ENCODE measurements around the gene TRDN. TPM values are rescaled to one million over a fixed set of nuclear protein-coding genes. Genes with fewer than 3 reads are reported as not detected.

Gene TRDN
- total RNA-seq, 1 donor from 2014 or later: not detected

DNA sequence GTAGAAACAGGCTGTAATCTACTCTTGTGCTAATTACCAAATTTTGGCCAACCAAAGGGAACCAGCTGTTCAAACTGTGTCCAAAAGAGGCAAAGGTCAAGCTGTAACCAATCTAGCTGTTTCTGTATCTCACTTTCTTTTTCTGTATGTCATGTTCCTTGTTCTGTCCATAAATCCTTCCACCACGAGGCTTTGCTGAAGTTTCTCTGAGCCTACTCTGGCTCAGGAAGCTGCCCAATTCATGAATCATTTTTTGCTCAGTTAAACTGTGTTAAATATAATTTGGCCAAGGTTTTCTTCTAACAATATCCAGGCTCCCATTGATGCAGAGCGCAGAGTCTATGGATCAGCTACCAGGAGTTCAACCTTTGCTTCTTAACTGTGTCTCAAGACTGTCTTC lies 272.8 kb downstream of the TRDN start:
- H3K4me3 ChIP-seq (ENCODE audit: low read depth, low read length): no peak overlapping the region
- no peaks in the 10 kb centered on the region for H3K36me3 ChIP-seq (ENCODE audit: control insufficient read depth, insufficient read depth, low read length)
- TF ChIP-seq, protein P1, sequence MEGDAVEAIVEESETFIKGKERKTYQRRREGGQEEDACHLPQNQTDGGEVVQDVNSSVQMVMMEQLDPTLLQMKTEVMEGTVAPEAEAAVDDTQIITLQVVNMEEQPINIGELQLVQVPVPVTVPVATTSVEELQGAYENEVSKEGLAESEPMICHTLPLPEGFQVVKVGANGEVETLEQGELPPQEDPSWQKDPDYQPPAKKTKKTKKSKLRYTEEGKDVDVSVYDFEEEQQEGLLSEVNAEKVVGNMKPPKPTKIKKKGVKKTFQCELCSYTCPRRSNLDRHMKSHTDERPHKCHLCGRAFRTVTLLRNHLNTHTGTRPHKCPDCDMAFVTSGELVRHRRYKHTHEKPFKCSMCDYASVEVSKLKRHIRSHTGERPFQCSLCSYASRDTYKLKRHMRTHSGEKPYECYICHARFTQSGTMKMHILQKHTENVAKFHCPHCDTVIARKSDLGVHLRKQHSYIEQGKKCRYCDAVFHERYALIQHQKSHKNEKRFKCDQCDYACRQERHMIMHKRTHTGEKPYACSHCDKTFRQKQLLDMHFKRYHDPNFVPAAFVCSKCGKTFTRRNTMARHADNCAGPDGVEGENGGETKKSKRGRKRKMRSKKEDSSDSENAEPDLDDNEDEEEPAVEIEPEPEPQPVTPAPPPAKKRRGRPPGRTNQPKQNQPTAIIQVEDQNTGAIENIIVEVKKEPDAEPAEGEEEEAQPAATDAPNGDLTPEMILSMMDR (IDR thresholded peaks at IDR 0.05; ENCODE audit: insufficient read depth, low read length, poor library complexity, severe bottlenecking): no peak
- no peaks in the 10 kb centered on the region for H3K27me3 ChIP-seq (ENCODE audit: control insufficient read depth, insufficient read depth, low read length)
- no peak for DNase-seq (ENCODE audit: low read depth)

DNA sequence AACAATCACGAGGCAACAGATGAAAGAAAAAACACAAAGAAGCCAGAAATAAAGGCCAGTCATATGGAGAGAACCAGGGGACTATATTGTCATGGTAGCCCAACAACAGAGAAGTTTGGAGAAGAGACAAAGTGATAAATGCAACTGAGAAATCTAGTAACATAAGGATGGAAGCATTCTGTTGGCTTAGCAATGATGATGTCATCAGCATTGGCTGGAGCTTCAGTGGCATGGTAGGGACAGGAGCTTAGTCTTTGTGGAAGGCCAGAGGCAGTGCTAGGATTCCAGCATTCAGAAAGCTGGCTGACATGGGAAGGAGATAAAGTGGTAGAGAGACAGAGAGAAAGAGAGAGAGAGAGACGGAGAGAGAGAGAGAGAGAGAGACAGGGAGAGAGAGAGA lies 276.4 kb downstream of the TRDN start:
- TF ChIP-seq, protein P1 (IDR thresholded peaks at IDR 0.05; ENCODE audit: insufficient read depth, low read length, poor library complexity, severe bottlenecking): no peak
- H3K4me3 ChIP-seq (ENCODE audit: low read depth, low read length): no peak overlapping the region
- no peaks in the 10 kb centered on the region for H3K27me3 ChIP-seq (ENCODE audit: control insufficient read depth, insufficient read depth, low read length)
- DNase-seq (ENCODE audit: low read depth): no peak
- no peaks in the 10 kb centered on the region for H3K36me3 ChIP-seq (ENCODE audit: control insufficient read depth, insufficient read depth, low read length)

DNA sequence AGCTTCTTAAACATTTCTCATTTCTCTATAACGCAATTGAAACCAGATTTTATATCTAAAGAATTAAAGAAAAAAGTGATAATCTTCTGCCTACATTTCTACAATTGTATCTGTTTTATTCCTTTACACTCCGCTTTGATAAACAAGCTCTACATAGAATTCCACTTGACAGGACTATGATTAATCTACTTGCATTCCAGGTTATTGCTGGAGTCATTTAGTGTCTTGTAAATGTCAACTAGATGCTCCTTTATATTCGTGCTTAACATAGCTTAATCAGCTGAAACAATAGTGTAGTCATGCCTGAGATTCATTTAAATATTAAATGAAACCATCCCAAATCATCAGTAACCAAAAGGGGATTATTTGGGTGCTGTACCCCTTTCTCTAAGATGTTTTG lies 284.0 kb downstream of the TRDN start:
- TF ChIP-seq, protein P1 (IDR thresholded peaks at IDR 0.05; ENCODE audit: insufficient read depth, low read length, poor library complexity, severe bottlenecking): no peak

DNA sequence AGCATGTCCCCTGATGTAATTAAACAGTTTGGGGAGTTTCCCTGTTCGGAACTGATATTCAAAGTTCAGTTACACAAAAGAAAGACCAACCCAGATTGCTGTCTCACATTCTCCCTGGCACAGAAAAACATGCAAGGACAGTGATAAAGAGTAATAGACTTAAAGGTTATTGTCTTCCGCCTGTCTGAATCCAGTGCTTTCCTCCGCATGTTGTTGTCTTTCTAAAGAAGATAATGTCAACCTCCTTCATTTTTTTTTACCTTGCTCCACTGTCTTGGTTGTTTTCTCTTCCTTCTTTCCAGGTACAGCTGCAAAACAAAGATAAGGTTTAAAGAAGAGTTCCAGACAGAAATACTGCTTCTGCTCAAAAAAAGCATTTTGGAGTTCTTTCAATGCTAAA lies 284.5 kb downstream of the TRDN start:
- TF ChIP-seq, protein P1 (IDR thresholded peaks at IDR 0.05; ENCODE audit: insufficient read depth, low read length, poor library complexity, severe bottlenecking): no peak
- DNase-seq (ENCODE audit: low read depth): no peak
- no peaks in the 10 kb centered on the region for H3K27me3 ChIP-seq (ENCODE audit: control insufficient read depth, insufficient read depth, low read length)
- H3K4me3 ChIP-seq (ENCODE audit: low read depth, low read length): no peak overlapping the region
- H3K36me3 ChIP-seq (ENCODE audit: control insufficient read depth, insufficient read depth, low read length): no peaks in the 10 kb centered on the region

More for the DNA sequence above, 284.0 kb downstream of the TRDN start:
- Histone ChIP-seq H3K36me3 (ENCODE audit: control insufficient read depth, insufficient read depth, low read length) (no peaks in the 10 kb centered on the region), H3K27me3 (ENCODE audit: control insufficient read depth, insufficient read depth, low read length) (no peaks in the 10 kb centered on the region), H3K4me3 (ENCODE audit: low read depth, low read length) (no peak overlapping the region)
- no peak for DNase-seq (ENCODE audit: low read depth)

DNA sequence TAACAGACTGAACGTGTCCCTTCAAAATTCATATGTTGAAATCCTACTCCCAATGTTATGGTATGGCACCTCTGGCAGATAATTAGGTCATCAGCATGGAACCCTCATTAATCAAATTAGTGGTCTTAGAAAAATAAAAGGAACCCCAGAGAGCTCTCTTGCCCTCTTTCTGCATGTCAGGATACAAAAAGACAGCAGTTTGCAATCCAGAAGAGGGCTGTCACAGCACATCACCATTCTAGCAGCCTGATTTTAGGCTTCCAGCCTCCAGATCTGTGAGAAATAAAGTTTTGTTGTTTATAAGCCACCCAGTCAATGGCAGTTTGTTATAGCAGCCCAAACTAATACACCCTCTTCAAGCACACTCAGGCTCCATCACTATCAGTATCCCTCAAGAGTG lies 292.9 kb downstream of the TRDN start:
- no peaks in the 10 kb centered on the region for H3K27me3 ChIP-seq (ENCODE audit: control insufficient read depth, insufficient read depth, low read length)
- no peak overlapping the region for H3K4me3 ChIP-seq (ENCODE audit: low read depth, low read length)
- no peak for DNase-seq (ENCODE audit: low read depth)
- TF ChIP-seq, protein P1 (IDR thresholded peaks at IDR 0.05; ENCODE audit: insufficient read depth, low read length, poor library complexity, severe bottlenecking): no peak
- H3K36me3 ChIP-seq (ENCODE audit: control insufficient read depth, insufficient read depth, low read length): no peaks in the 10 kb centered on the region

DNA sequence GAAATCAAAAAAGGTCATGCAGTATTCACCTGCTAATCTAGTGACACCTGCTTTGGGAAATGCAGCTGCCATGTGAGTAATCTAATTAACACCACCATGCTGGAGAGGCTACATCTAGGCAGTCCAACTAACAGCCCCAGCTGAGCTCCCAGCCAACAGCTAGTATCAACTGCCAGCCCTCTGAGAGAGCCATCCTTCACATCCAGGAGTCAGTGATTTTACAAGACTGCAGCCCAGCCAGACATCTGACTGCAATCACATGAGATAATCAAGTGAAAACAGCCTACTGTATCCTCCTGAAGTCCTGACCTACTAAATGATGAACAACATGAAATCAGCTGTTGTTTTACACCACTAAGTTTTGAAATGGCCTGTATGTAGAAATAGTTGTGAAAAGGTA lies 298.4 kb downstream of the TRDN start:
- H3K36me3 ChIP-seq (ENCODE audit: control insufficient read depth, insufficient read depth, low read length): no peaks in the 10 kb centered on the region
- no peak overlapping the region for H3K4me3 ChIP-seq (ENCODE audit: low read depth, low read length)
- DNase-seq (ENCODE audit: low read depth): no peak
- TF ChIP-seq, protein P1 (IDR thresholded peaks at IDR 0.05; ENCODE audit: insufficient read depth, low read length, poor library complexity, severe bottlenecking): no peak
- no peaks in the 10 kb centered on the region for H3K27me3 ChIP-seq (ENCODE audit: control insufficient read depth, insufficient read depth, low read length)
